ENCODE measurements around the gene DAP3.
"Not testable (repeated sequence)": the region's sequence is repeated elsewhere in the genome, so short reads cannot be mapped to it uniquely, and the experiment has no call there.

- not testable (repeated sequence) for TF ChIP-seq CTCF (IDR thresholded peaks at IDR 0.05); EZH2 (IDR thresholded peaks at IDR 0.05; ENCODE audit: borderline replicate concordance, insufficient read depth, low read depth, low read length, poor library complexity, severe bottlenecking)
Observed at GRCh38 chr1:155661239-155661638, 27.7 kb upstream of the DAP3 start.
